Sigmoid colon (tissue), 7 donors: Measurements from ENCODE around the gene PPP2R5E. TPM values are rescaled to one million over a fixed set of nuclear protein-coding genes. Genes with fewer than 3 reads are reported as not detected.

ENCODE experiments used
- DNase-seq: peaks from one replicate; pipeline ENCODE4 v3.0.0-alpha.2; 2019
- H3K27ac ChIP-seq, 4 donors: fragments of 200-600 bp; sonication (generic); one replicate each; pipeline ENCODE4 v1.5.1; 2016 to 2019; ENCODE audit warnings: mild to moderate bottlenecking in 1 of 4
- H3K27me3 ChIP-seq, 3 donors: fragments of 200-600 bp; sonication (generic); one replicate each; pipeline ENCODE4 v1.5.1; 2019; ENCODE audit warnings: mild to moderate bottlenecking in 1 of 3
- H3K36me3 ChIP-seq, 4 donors: fragments of 200-600 bp; sonication (generic); one replicate each; pipeline ENCODE4 v1.5.1; 2016 to 2019
- H3K4me1 ChIP-seq, 4 donors: fragments of 200-600 bp; sonication (generic); one replicate each; pipeline ENCODE4 v1.5.1; 2017 to 2019
- H3K4me3 ChIP-seq, 4 donors: fragments of 200-600 bp; sonication (generic); one replicate each; pipeline ENCODE4 v1.5.1; 2017 to 2019; ENCODE audit warnings: mild to moderate bottlenecking in 2 of 4, moderate library complexity in 1 of 4
- H3K9me3 ChIP-seq, 4 donors: fragments of 200-600 bp in 3 of 4; sonication (generic) in 3 of 4; one replicate each; pipeline versions ENCODE4 v1.5.1 to v1.6.1; 2013 to 2019
- CTCF ChIP-seq, 4 experiments: fragments of 450-650 bp in 3 of 4; fragments of 200-600 bp in 1 of 4; IDR thresholded peaks; one replicate each; pipeline ENCODE4 v1.5.1; 2016 to 2019; ENCODE audit warnings: antibody characterized with exemption in 4 of 4, mild to moderate bottlenecking in 3 of 4, moderate library complexity in 2 of 4
- EP300 ChIP-seq, 4 donors: sonication (generic); formaldehyde crosslinking; IDR thresholded peaks; one replicate each; pipeline ENCODE4 v1.6.1; 2017; ENCODE audit warnings: antibody characterized with exemption in 4 of 4
- POLR2A ChIP-seq, 2 donors: fragments of 450-650 bp; IDR thresholded peaks; one replicate each; pipeline ENCODE4 v1.6.1; 2016; ENCODE audit warnings: antibody characterized with exemption in 2 of 2, mild to moderate bottlenecking in 2 of 2, moderate library complexity in 2 of 2
- POLR2AphosphoS5 ChIP-seq, 4 donors: sonication (generic); formaldehyde crosslinking; IDR thresholded peaks; one replicate each; pipeline ENCODE4 v1.6.1; 2017; ENCODE audit warnings: antibody characterized with exemption in 4 of 4
- WGBS, 2 donors: extraction: QIAGEN DNeasy Blood & Tissue Kit; methylation state at CpG; one replicate each; pipeline ENCODE4 v1.1.7; 2013; 5-methylcytosine and 5-hydroxymethylcytosine counted together
- intact Hi-C: fragments of 100-400 bp; cut with DNase I; formaldehyde crosslinking; loops from one replicate; pipeline ENCODE4 v1.15.1; 2023
- polyA plus RNA-seq, 3 donors: library from polyadenylated mRNA; stranded (reverse); fragments of 200-250 nt; gene quantifications; one replicate each; pipeline ENCODE4 v1.2.3, GENCODE V29; 2013
- total RNA-seq, 4 donors: library from RNA; depleted of rRNA; stranded (reverse); fragments of >200 nt; gene quantifications; one replicate each; pipeline ENCODE4 v1.1.0, GENCODE V29; 2016
- donor health status: healthy with polysubstance abuse.
- donor health status: Bipolar disorder and iron deficiency.
- donor health status: healthy.

PPP2R5E gene
- total and polyA plus RNA-seq, 7 donors = 10.8 to 28.9 (median 23.7) TPM

GRCh38 chr14:63555572-63555971 lies 12.4 kb upstream of the PPP2R5E start:
- H3K36me3 ChIP-seq = no peaks in the 10 kb centered on the region
- no peak for TF ChIP-seq EP300 (IDR thresholded peaks at IDR 0.05)
- TF ChIP-seq POLR2AphosphoS5 (IDR thresholded peaks at IDR 0.05) = no peak
- no peak for TF ChIP-seq CTCF (IDR thresholded peaks at IDR 0.05)
- TF ChIP-seq POLR2A (IDR thresholded peaks at IDR 0.05) = no peak
- 86 to 90% methylated on average over 7 of the region's 7 CpGs for WGBS, 2 donors

DNA sequence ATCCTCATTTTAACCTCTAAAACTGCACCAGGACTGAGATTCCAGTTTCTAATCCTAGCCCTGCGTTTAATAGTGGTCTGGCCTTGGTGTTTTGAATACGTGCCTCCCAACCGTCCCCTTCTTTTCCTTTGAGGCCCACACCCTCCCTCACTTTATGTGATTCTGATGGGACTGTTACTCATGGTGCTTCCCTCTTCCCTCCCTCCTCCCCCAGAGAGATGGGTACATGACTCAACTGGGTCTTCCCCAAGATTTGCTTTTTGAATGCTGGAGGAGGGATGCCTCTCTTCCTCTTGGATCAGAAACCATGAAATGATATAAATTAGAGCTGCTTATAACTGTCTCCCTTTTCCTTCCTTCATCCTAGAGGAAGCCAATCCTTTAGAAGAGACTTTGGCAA lies 8.2 kb upstream of the PPP2R5E start:
- intact Hi-C loops = no loop called here
- Histone ChIP-seq H3K4me1 (no peaks in the 10 kb centered on the region), H3K9me3 (no peaks in the 10 kb centered on the region), H3K36me3 (no peaks in the 10 kb centered on the region), H3K27me3 (no peaks in the 10 kb centered on the region), H3K27ac (no peak overlapping the region), H3K4me3 (no peak overlapping the region)
- no peak for DNase-seq
- TF ChIP-seq CTCF (IDR thresholded peaks at IDR 0.05) (no peak), POLR2AphosphoS5 (IDR thresholded peaks at IDR 0.05) (no peak), EP300 (IDR thresholded peaks at IDR 0.05) (no peak), POLR2A (IDR thresholded peaks at IDR 0.05) (no peak)
- WGBS, 2 donors = 72 to 85% methylated on average over 3 of the region's 3 CpGs

More at GRCh38 chr14:63555572-63555971, 12.4 kb upstream of the PPP2R5E start:
- no peaks in the 10 kb centered on the region for H3K4me1 ChIP-seq
- no peak overlapping the region for H3K27ac ChIP-seq
- intact Hi-C loops = no loop called here
- H3K4me3 ChIP-seq = no peak overlapping the region
- no peak for DNase-seq
- no peaks in the 10 kb centered on the region for H3K9me3 ChIP-seq
- H3K27me3 ChIP-seq = no peaks in the 10 kb centered on the region

- no peak overlapping the region for H3K27ac ChIP-seq
- DNase-seq = no peak
- peaks cover 0 to 14% (median 7%) of the 10 kb centered on the region in 4 donors for H3K4me1 ChIP-seq
- intact Hi-C loops = no loop called here
- no peak overlapping the region for H3K4me3 ChIP-seq
- WGBS, 2 donors = 79 to 87% methylated on average over 8 of the region's 8 CpGs
- H3K9me3 ChIP-seq = no peaks in the 10 kb centered on the region
- no peaks in the 10 kb centered on the region for H3K27me3 ChIP-seq
- TF ChIP-seq CTCF (IDR thresholded peaks at IDR 0.05) = no peak
- no peak for TF ChIP-seq POLR2A (IDR thresholded peaks at IDR 0.05)
- TF ChIP-seq EP300 (IDR thresholded peaks at IDR 0.05) = no peak
- no peak for TF ChIP-seq POLR2AphosphoS5 (IDR thresholded peaks at IDR 0.05)
- H3K36me3 ChIP-seq = no peaks in the 10 kb centered on the region
Measured at GRCh38 chr14:63547798-63548335, 4.7 kb upstream of the PPP2R5E start.

DNA sequence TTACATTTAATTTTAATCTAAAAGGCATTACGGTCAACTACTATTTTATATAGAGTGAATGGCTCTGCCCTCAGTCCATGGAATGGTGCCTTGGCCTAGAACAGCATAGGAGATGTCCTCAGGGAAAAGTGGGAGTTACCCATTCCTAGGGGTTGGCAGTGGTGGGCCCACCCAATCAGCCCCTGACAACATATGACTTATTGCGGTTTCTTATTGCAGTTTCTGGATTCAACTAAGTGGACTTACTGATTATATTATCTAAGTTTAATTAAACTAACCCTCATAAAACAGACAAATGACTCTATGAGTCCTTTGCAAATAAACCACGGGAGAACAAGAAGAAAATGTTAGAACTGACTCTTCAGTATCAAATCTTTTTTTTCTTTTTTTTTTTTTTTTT lies 2.3 kb upstream of the PPP2R5E start:
- Histone ChIP-seq H3K9me3 (no peaks in the 10 kb centered on the region), H3K27me3 (no peaks in the 10 kb centered on the region), H3K36me3 (no peaks in the 10 kb centered on the region), H3K4me1 (peaks cover 0 to 34% (median 19%) of the 10 kb centered on the region in 4 donors), H3K27ac (no peak overlapping the region), H3K4me3 (no peak overlapping the region)
- 83 to 94% methylated on average over 3 of the region's 3 CpGs for WGBS, 2 donors
- no peak for DNase-seq
- TF ChIP-seq CTCF (IDR thresholded peaks at IDR 0.05) (no peak), POLR2A (IDR thresholded peaks at IDR 0.05) (no peak), EP300 (IDR thresholded peaks at IDR 0.05) (no peak), POLR2AphosphoS5 (IDR thresholded peaks at IDR 0.05) (no peak)
- intact Hi-C loops = no loop called here
